Keratinocyte (primary cell): ENCODE measurements around the gene NCOA7.

Experiments
- EZH2 ChIP-seq: IDR thresholded peaks from one replicate; pipeline ENCODE4 v1.6.1; 2012; ENCODE audit warnings: inconsistent platforms, mild to moderate bottlenecking, low read length, moderate library complexity
- TF ChIP-seq, protein P1 (sequence below), 3 experiments: IDR thresholded peaks in 1 of 3; conservative IDR thresholded peaks in 1 of 3; optimal IDR thresholded peaks in 1 of 3; 2 replicates in 2 of 3; 3 replicates in 1 of 3; pipeline versions ENCODE3 to v1.5.1; 2011; ENCODE audit warnings: low read length in 3 of 3, mild to moderate bottlenecking in 3 of 3, moderate library complexity in 2 of 3, control low read depth in 1 of 3, inconsistent platforms in 1 of 3; ENCODE audit not compliant: insufficient read depth in 2 of 3; ENCODE audit errors: extremely low read depth in 1 of 3

DNA sequence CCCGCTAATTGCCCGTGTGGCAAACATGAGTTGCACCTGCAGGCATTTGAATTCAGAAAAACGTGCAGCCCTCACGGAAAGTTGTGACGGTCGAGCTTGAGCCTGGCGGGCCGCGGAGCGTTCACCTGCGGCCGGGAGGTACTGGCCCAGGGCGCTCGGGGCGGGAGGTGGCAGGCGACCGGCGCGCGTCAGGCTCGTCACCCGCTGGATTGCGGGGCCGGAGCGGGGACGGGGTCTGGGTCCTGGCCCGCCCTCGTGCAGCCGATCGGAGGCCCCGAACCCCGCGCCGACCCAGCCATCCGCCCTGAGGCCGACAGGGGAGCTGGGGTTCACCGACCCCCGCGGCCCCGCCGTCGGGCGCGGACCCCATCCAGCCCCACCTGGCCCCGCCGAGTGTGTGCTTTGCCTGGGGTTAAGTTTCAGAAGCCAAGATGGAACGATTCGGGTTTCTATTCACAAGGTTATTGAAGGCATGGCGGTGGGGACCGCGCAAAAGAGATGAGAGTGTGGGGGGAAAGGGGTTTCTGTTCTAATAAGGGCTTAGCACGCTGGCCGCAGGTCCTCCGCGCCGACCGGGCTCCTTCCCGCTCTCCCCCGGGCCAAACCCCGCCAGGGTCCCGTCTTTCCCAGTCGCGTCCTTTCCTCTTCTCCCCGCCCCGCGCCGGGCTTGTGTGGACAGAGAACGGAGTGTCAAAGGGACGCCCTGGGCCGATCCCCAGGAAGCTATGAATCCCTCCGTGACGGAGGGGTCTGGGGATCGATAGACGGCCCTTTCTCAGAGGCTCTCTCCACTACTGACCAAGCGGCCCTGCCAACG, 43.0 kb upstream of the NCOA7 start:
- TF ChIP-seq, protein P1, sequence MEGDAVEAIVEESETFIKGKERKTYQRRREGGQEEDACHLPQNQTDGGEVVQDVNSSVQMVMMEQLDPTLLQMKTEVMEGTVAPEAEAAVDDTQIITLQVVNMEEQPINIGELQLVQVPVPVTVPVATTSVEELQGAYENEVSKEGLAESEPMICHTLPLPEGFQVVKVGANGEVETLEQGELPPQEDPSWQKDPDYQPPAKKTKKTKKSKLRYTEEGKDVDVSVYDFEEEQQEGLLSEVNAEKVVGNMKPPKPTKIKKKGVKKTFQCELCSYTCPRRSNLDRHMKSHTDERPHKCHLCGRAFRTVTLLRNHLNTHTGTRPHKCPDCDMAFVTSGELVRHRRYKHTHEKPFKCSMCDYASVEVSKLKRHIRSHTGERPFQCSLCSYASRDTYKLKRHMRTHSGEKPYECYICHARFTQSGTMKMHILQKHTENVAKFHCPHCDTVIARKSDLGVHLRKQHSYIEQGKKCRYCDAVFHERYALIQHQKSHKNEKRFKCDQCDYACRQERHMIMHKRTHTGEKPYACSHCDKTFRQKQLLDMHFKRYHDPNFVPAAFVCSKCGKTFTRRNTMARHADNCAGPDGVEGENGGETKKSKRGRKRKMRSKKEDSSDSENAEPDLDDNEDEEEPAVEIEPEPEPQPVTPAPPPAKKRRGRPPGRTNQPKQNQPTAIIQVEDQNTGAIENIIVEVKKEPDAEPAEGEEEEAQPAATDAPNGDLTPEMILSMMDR (optimal IDR thresholded peaks at IDR 0.05 in 1 of 3, IDR thresholded peaks at IDR 0.05 in 1 of 3, conservative IDR thresholded peaks at IDR 0.05 in 1 of 3; ENCODE audit: extremely low read depth in 1 of 3, insufficient read depth in 2 of 3, low read length in 3 of 3), result no peak
- peak; percentile 84 for TF ChIP-seq EZH2
